H1 (cell line): ENCODE data around the gene ADAM19. TPM values are rescaled to one million over a fixed set of nuclear protein-coding genes. Genes with fewer than 3 reads are reported as not detected.

ENCODE experiments used
- CTCF ChIA-PET: fragments of 300-600 bp; sonication (Branson Sonifier 250); formaldehyde crosslinking; loops from one replicate; lab custom pipeline; 2021; ENCODE audit not compliant: partially characterized antibody; lab: Charles Lee
- POLR2A ChIA-PET: fragments of 300-600 bp; sonication (Branson Sonifier 250); formaldehyde crosslinking; loops from one replicate; lab custom pipeline; 2021; ENCODE audit warnings: inconsistent platforms; ENCODE audit not compliant: partially characterized antibody; lab: Charles Lee
- DNase-seq, 2 experiments: peaks; one replicate each; pipeline versions ENCODE4 v3.0.0 to v3.0.0-alpha.2; 2010 to 2022; ENCODE audit warnings: low spot score in 2 of 2, low read depth in 1 of 2, mixed read lengths in 1 of 2
- FAIRE-seq: peaks from 2 replicates; lab custom pipeline; 2011; peaks lifted over from hg19 to GRCh38; lab: Jason Lieb, UNC
- H2AFZ ChIP-seq: 2 replicates; pipeline ENCODE4 v1.8.1; 2012; ENCODE audit warnings: low read length, inconsistent platforms
- H2AK5ac ChIP-seq: 2 replicates; pipeline ENCODE4 v1.6.1; 2013; ENCODE audit warnings: low read depth, low read length
- H2BK120ac ChIP-seq: replicated peaks from 2 replicates; pipeline ENCODE3; 2013; ENCODE audit warnings: low read depth, low read length, inconsistent platforms
- H2BK12ac ChIP-seq: 2 replicates; pipeline ENCODE4 v1.6.1; 2013; ENCODE audit warnings: low read depth, low read length
- H2BK15ac ChIP-seq: 2 replicates; pipeline ENCODE4 v1.6.1; 2013; ENCODE audit warnings: low read length
- H2BK20ac ChIP-seq: 2 replicates; pipeline ENCODE4 v1.6.1; 2013; ENCODE audit warnings: low read length
- H2BK5ac ChIP-seq: 2 replicates; pipeline ENCODE4 v1.6.1; 2013; ENCODE audit warnings: low read depth, low read length
- H3K14ac ChIP-seq: 2 replicates; pipeline ENCODE4 v1.6.1; 2013; ENCODE audit warnings: inconsistent platforms; ENCODE audit not compliant: insufficient read length
- H3K18ac ChIP-seq: 2 replicates; pipeline ENCODE4 v1.6.1; 2013; ENCODE audit warnings: low read length; ENCODE audit errors: extremely low read depth
- H3K23ac ChIP-seq: 2 replicates; pipeline ENCODE4 v1.6.1; 2013; ENCODE audit warnings: inconsistent platforms; ENCODE audit not compliant: insufficient read length
- H3K23me2 ChIP-seq: 2 replicates; pipeline ENCODE4 v1.6.1; 2013; ENCODE audit warnings: low read depth, low read length
- H3K27ac ChIP-seq: 2 replicates; pipeline ENCODE4 v1.6.1; 2011; ENCODE audit warnings: low read depth, low read length, inconsistent platforms
- H3K27me3 ChIP-seq, 4 experiments: replicated peaks in 1 of 4; 1 replicate in 1 of 4; 2 replicates in 3 of 4; pipeline versions ENCODE4 v1.6.1 to v1.8.1; 2011 to 2013; ENCODE audit warnings: low read length in 3 of 4, mild to moderate bottlenecking in 3 of 4, inconsistent platforms in 2 of 4, mixed read lengths in 2 of 4, moderate library complexity in 1 of 4; ENCODE audit not compliant: control insufficient read depth in 3 of 4, insufficient read depth in 3 of 4; ENCODE audit errors: extremely low read depth in 1 of 4
- H3K36me3 ChIP-seq, 4 experiments: 2 replicates each; pipeline versions ENCODE4 v1.6.1 to v1.8.1; 2011 to 2013; ENCODE audit warnings: mild to moderate bottlenecking in 4 of 4, low read length in 3 of 4, moderate library complexity in 2 of 4, control low read depth in 1 of 4, inconsistent platforms in 1 of 4; ENCODE audit not compliant: insufficient read depth in 4 of 4, control insufficient read depth in 2 of 4
- H3K4ac ChIP-seq: replicated peaks from 2 replicates; pipeline ENCODE3; 2013; ENCODE audit warnings: low read length, low read depth, mixed read lengths, inconsistent platforms; ENCODE audit not compliant: insufficient read length
- H3K4me1 ChIP-seq, 4 experiments: replicated peaks in 1 of 4; 1 replicate in 1 of 4; 2 replicates in 3 of 4; pipeline versions ENCODE4 v1.6.1 to v1.8.1; 2011 to 2013; ENCODE audit warnings: low read length in 3 of 4, inconsistent platforms in 2 of 4, mixed read lengths in 1 of 4; ENCODE audit not compliant: insufficient read depth in 4 of 4, control insufficient read depth in 3 of 4
- H3K4me2 ChIP-seq, 2 experiments: 2 replicates each; pipeline versions ENCODE4 v1.6.1 to v1.8.1; 2011 to 2013; ENCODE audit warnings: low read depth in 2 of 2, low read length in 2 of 2, control low read depth in 1 of 2, inconsistent platforms in 1 of 2, mild to moderate bottlenecking in 1 of 2; ENCODE audit not compliant: insufficient read depth in 1 of 2
- H3K4me3 ChIP-seq, 4 experiments: fragments of 200-600, 300-600 bp in 1 of 4; sonication (generic), shearing (Covaris generic), sonication (Bioruptor Twin) in 1 of 4; 2 replicates each; pipeline versions ENCODE4 v1.5.1 to v1.8.1; 2011 to 2016; ENCODE audit warnings: low read length in 4 of 4, low read depth in 3 of 4, control low read depth in 2 of 4, inconsistent platforms in 2 of 4, mild to moderate bottlenecking in 2 of 4, mixed read lengths in 1 of 4, moderate library complexity in 1 of 4; ENCODE audit not compliant: insufficient read depth in 2 of 4; ENCODE audit errors: extremely low read depth in 1 of 4
- H3K56ac ChIP-seq: replicated peaks from 2 replicates; pipeline ENCODE3; 2013; ENCODE audit warnings: low read depth, mild to moderate bottlenecking, mixed read lengths, low read length, inconsistent platforms; ENCODE audit not compliant: insufficient read length
- H3K79me1 ChIP-seq: 2 replicates; pipeline ENCODE4 v1.6.1; 2013; ENCODE audit warnings: low read depth, low read length, control low read depth
- H3K79me2 ChIP-seq, 2 experiments: 2 replicates each; pipeline versions ENCODE4 v1.6.1 to v1.8.1; 2012 to 2013; ENCODE audit warnings: low read length in 2 of 2, mild to moderate bottlenecking in 2 of 2, inconsistent platforms in 1 of 2; ENCODE audit not compliant: insufficient read depth in 2 of 2, control insufficient read depth in 1 of 2
- H3K9ac ChIP-seq, 4 experiments: replicated peaks in 1 of 4; 1 replicate in 1 of 4; 2 replicates in 3 of 4; pipeline versions ENCODE4 v1.6.1 to v1.8.1; 2011 to 2013; ENCODE audit warnings: low read depth in 3 of 4, low read length in 3 of 4, control low read depth in 2 of 4, mild to moderate bottlenecking in 2 of 4, moderate library complexity in 2 of 4, inconsistent platforms in 1 of 4; ENCODE audit errors: extremely low read depth in 1 of 4
- H3K9me3 ChIP-seq, 2 experiments: 2 replicates each; pipeline versions ENCODE4 v1.6.1 to v1.8.1; 2012 to 2013; ENCODE audit warnings: mild to moderate bottlenecking in 2 of 2, moderate library complexity in 2 of 2, control low read depth in 1 of 2, inconsistent platforms in 1 of 2, low read depth in 1 of 2, low read length in 1 of 2, mixed read lengths in 1 of 2; ENCODE audit not compliant: insufficient read depth in 2 of 2
- H4K20me1 ChIP-seq, 2 experiments: replicated peaks in 1 of 2; 2 replicates each; pipeline versions ENCODE3 to v1.8.1; 2011 to 2013; ENCODE audit warnings: inconsistent platforms in 2 of 2, low read length in 2 of 2, mild to moderate bottlenecking in 1 of 2; ENCODE audit not compliant: insufficient read depth in 2 of 2, control insufficient read depth in 1 of 2
- H4K5ac ChIP-seq: 2 replicates; pipeline ENCODE4 v1.6.1; 2013; ENCODE audit warnings: low read length, low read depth, mixed read lengths, inconsistent platforms; ENCODE audit not compliant: insufficient read length
- H4K8ac ChIP-seq: 2 replicates; pipeline ENCODE4 v1.8.0; 2013; ENCODE audit warnings: mild to moderate bottlenecking, moderate library complexity, low read length, inconsistent platforms; ENCODE audit not compliant: insufficient read depth; ENCODE audit errors: extremely low read depth
- H4K91ac ChIP-seq: replicated peaks from 2 replicates; pipeline ENCODE3; 2013; ENCODE audit warnings: low read length, mixed read lengths, inconsistent platforms; ENCODE audit not compliant: insufficient read length
- CREB1 ChIP-seq: IDR thresholded peaks from 2 replicates; pipeline ENCODE4 v1.6.1; 2012; ENCODE audit warnings: inconsistent platforms
- EP300 ChIP-seq, 2 experiments: IDR thresholded peaks; 1 replicate in 1 of 2; 2 replicates in 1 of 2; pipeline ENCODE4 v1.6.1; 2011 to 2012; ENCODE audit warnings: low read depth in 2 of 2, low read length in 2 of 2, mild to moderate bottlenecking in 2 of 2, borderline replicate concordance in 1 of 2, inconsistent platforms in 1 of 2, moderate library complexity in 1 of 2
- HDAC2 ChIP-seq, 2 experiments: fragments of 300-600 bp in 1 of 2; sonication (generic) in 1 of 2; IDR thresholded peaks; 2 replicates each; pipeline ENCODE4 v1.6.1; 2011 to 2012; ENCODE audit warnings: low read depth in 2 of 2, low read length in 2 of 2, mild to moderate bottlenecking in 2 of 2, moderate library complexity in 2 of 2, borderline replicate concordance in 1 of 2, inconsistent platforms in 1 of 2
- PHF8 ChIP-seq: fragments of 200-600 bp; sonication (generic); conservative IDR thresholded peaks from 2 replicates; pipeline ENCODE4 v1.7.1; 2012; ENCODE audit warnings: low read depth, mild to moderate bottlenecking, inconsistent platforms, low read length, moderate library complexity
- TBP ChIP-seq: IDR thresholded peaks from 2 replicates; pipeline ENCODE4 v1.6.1; 2011; ENCODE audit warnings: low read depth, low read length, improper control_type of control experiment
- TEAD4 ChIP-seq: IDR thresholded peaks from 2 replicates; pipeline ENCODE4 v1.6.1; 2012; ENCODE audit warnings: low read depth, low read length, inconsistent platforms, mixed read lengths
- WGBS, 2 experiments: shearing (Covaris generic) in 1 of 2; methylation state at CpG; one replicate each; pipeline versions ENCODE4 v1.1.6 to v1.1.7; 2013 to 2015; ENCODE audit warnings: low lambda C conversion rate in 2 of 2, mixed read lengths in 2 of 2, inconsistent platforms in 1 of 2, low coverage in 1 of 2, missing lambda C conversion rate in 1 of 2; ENCODE audit not compliant: insufficient replicate concordance in 2 of 2, insufficient coverage in 1 of 2, insufficient read length in 1 of 2; ENCODE audit errors: extremely low coverage in 1 of 2, missing lambda C conversion rate in 1 of 2; 5-methylcytosine and 5-hydroxymethylcytosine counted together
- polyA plus RNA-seq, 7 experiments: library from polyadenylated mRNA; depleted of rRNA in 3 of 7; stranded (reverse) in 5 of 7; unstranded in 2 of 7; fragments of >200 nt in 5 of 7; fragments of 200-250 nt in 2 of 7; gene quantifications; 1 replicate in 5 of 7; 2 replicates in 1 of 7; 4 replicates in 1 of 7; pipeline versions ENCODE4 v1.2.1 to v1.2.3, GENCODE V29; 2011 to 2013; ENCODE audit warnings: missing spikeins in 2 of 7, mixed read lengths in 2 of 7
- total RNA-seq: library from RNA; stranded (reverse); fragmentation: NEBNext Ultra II Directional; extraction: Animal tissue kit (Norgen Biotek cat#: 25700); gene quantifications from 2 replicates; pipeline ENCODE4 v1.2.1, GENCODE V29; 2021

ADAM19 gene
- total and polyA plus RNA-seq, 2 of the 8 experiments (the other 6 are each of a cell fraction or from before 2014, with no cell fraction given): 6.5 to 22.7 TPM

DNA sequence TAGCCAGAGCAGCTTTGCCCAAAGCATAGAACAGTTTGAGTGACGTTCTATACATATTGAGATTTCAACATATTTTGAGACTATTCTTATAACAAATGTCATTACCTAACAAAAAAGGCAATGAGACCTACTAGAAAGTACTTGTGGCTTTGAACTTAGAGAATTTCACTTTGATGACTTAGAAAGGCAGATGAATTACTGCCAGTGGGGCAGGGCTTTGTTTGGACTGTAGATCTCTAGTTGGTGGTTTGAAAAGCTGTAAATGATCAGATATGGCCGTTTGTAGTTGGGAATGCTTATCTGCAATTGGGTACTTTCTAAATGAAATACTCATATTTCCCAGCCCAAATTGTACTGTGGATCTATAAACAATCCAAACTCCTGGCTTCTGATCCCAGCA lies 48.6 kb upstream of the ADAM19 start:
- ChIA-PET CTCF (no interaction called here), POLR2A (no interaction called here)

More for the DNA sequence above, 48.6 kb upstream of the ADAM19 start:
- no peak for TF ChIP-seq TBP
- TF ChIP-seq CREB1: no peak
- no peak for TF ChIP-seq EP300 (IDR thresholded peaks at IDR 0.05; ENCODE audit: borderline replicate concordance in 1 of 2, low read depth in 2 of 2, low read length in 2 of 2)
- TF ChIP-seq HDAC2 (IDR thresholded peaks at IDR 0.05; ENCODE audit: borderline replicate concordance in 1 of 2, low read depth in 2 of 2, low read length in 2 of 2): no peak
- no peak for TF ChIP-seq TEAD4
- no peak for TF ChIP-seq PHF8
- TF ChIP-seq, all 59 proteins: peak for 0
- no peak overlapping the region for H2BK20ac ChIP-seq
- H2BK5ac ChIP-seq: no peak overlapping the region
- FAIRE-seq: no peak
- H3K4me2 ChIP-seq: no peak overlapping the region
- no peaks in the 10 kb centered on the region for H3K79me1 ChIP-seq
- H3K27ac ChIP-seq: no peak overlapping the region
- no peaks in the 10 kb centered on the region for H3K27me3 ChIP-seq
- no peak overlapping the region for H4K5ac ChIP-seq
- DNase-seq: no peak
- no peak overlapping the region for H4K91ac ChIP-seq
- H3K9ac ChIP-seq: no peak overlapping the region
- no peak overlapping the region for H3K14ac ChIP-seq
- H2AFZ ChIP-seq: no peak overlapping the region
- H2BK120ac ChIP-seq: no peak overlapping the region
- no peak overlapping the region for H3K4ac ChIP-seq
- no peak overlapping the region for H4K8ac ChIP-seq
- H2BK15ac ChIP-seq: no peak overlapping the region
- no peaks in the 10 kb centered on the region for H4K20me1 ChIP-seq
- no peak overlapping the region for H3K18ac ChIP-seq
- no peaks in the 10 kb centered on the region; the same call in 1 of the 2 replicates for H3K23me2 ChIP-seq
- H3K4me1 ChIP-seq: no peaks in the 10 kb centered on the region
- H2BK12ac ChIP-seq: no peak overlapping the region
- no peaks in the 10 kb centered on the region for H3K36me3 ChIP-seq
- no peaks in the 10 kb centered on the region for H3K9me3 ChIP-seq
- no peak overlapping the region for H3K23ac ChIP-seq
- 86% methylated on average over 2 of the region's 2 CpGs; no CpG with 5 or more reads in 1 of the 2 experiments for WGBS, 2 experiments
- H3K79me2 ChIP-seq: no peaks in the 10 kb centered on the region
- H3K4me3 ChIP-seq: no peak overlapping the region
- H3K56ac ChIP-seq: no peak overlapping the region
- H2AK5ac ChIP-seq: no peak overlapping the region
